Thyroid gland (tissue), 4 donors: ENCODE data around the gene ADAP1. TPM values are rescaled to one million over a fixed set of nuclear protein-coding genes. Genes with fewer than 3 reads are reported as not detected.

Experiments
- DNase-seq, 2 donors: peaks; one replicate each; pipeline ENCODE4 v3.0.0-alpha.2; 2019
- H3K27ac ChIP-seq, 3 donors: fragments of 200-600 bp; sonication (generic); 1 replicate in 2 of 3; 2 replicates in 1 of 3; pipeline ENCODE4 v1.5.1; 2016 to 2019; ENCODE audit warnings: mild to moderate bottlenecking in 1 of 3, moderate library complexity in 1 of 3
- H3K27me3 ChIP-seq: fragments of 200-600 bp; sonication (generic); one replicate; pipeline ENCODE4 v1.5.1; 2019
- H3K36me3 ChIP-seq, 2 donors: fragments of 200-600 bp; sonication (generic); one replicate each; pipeline ENCODE4 v1.5.1; 2016 to 2019
- H3K4me1 ChIP-seq, 2 donors: fragments of 200-600 bp; sonication (generic); one replicate each; pipeline ENCODE4 v1.5.1; 2017 to 2019
- H3K4me3 ChIP-seq, 3 donors: fragments of 200-600 bp; sonication (generic); replicated peaks in 1 of 3; 1 replicate in 2 of 3; 2 replicates in 1 of 3; pipeline ENCODE4 v1.5.1; 2016; ENCODE audit warnings: mild to moderate bottlenecking in 1 of 3
- H3K9me3 ChIP-seq: fragments of 200-600 bp; sonication (generic); one replicate; pipeline ENCODE4 v1.5.1; 2017
- CTCF ChIP-seq, 6 experiments: fragments of 200-600 bp in 3 of 6; fragments of 450-650 bp in 3 of 6; sonication (generic) in 3 of 6; IDR thresholded peaks; one replicate each; pipeline ENCODE4 v1.5.1; 2016 to 2019; ENCODE audit warnings: antibody characterized with exemption in 6 of 6, mild to moderate bottlenecking in 2 of 6, inconsistent platforms in 1 of 6, moderate library complexity in 1 of 6
- POLR2A ChIP-seq, 2 donors: fragments of 450-650 bp; IDR thresholded peaks; one replicate each; pipeline ENCODE4 v1.6.1; 2017; ENCODE audit warnings: antibody characterized with exemption in 2 of 2, mild to moderate bottlenecking in 2 of 2, moderate library complexity in 1 of 2
- WGBS, 2 donors: methylation state at CpG; one replicate each; pipeline ENCODE4 v1.1.5; 2017; 5-methylcytosine and 5-hydroxymethylcytosine counted together
- intact Hi-C: fragments of 100-400 bp; cut with DNase I; formaldehyde crosslinking; loops from one replicate; pipeline ENCODE4 v1.15.1; 2023
- total RNA-seq, 4 donors: library from RNA; depleted of rRNA; stranded (reverse); fragments of >200 nt; gene quantifications; one replicate each; pipeline ENCODE4 v1.2.3, GENCODE V29; 2016

The ADAP1 gene
- total RNA-seq, 4 donors from 2014 or later, result 11.7 to 29.9 (median 23.4) TPM

- H3K27ac ChIP-seq, result no peak overlapping the region
- WGBS, 2 donors, result 93% methylated on average over 15 to 17 of the region's 19 CpGs
- TF ChIP-seq CTCF (IDR thresholded peaks at IDR 0.05), result no peak
These were observed 60.8 kb downstream of the ADAP1 start for GRCh38 chr7:893686-894085.

GRCh38 chr7:892648-893593 lies 61.6 kb downstream of the ADAP1 start:
- no peaks in the 10 kb centered on the region for H3K27me3 ChIP-seq
- no peaks in the 10 kb centered on the region for H3K9me3 ChIP-seq
- intact Hi-C loops, result no loop called here
- no peak for DNase-seq
- no peak overlapping the region for H3K4me3 ChIP-seq
- 90 to 93% methylated on average over 48 of the region's 48 CpGs for WGBS, 2 donors
- H3K4me1 ChIP-seq, result peaks cover 0 to 2% of the 10 kb centered on the region in 2 donors
- no peak overlapping the region for H3K27ac ChIP-seq
- H3K36me3 ChIP-seq, result peaks cover 48 to 63% of the 10 kb centered on the region in 2 donors
- TF ChIP-seq POLR2A (IDR thresholded peaks at IDR 0.05) (no peak), CTCF (IDR thresholded peaks at IDR 0.05) (no peak)

More at GRCh38 chr7:893686-894085, 60.8 kb downstream of the ADAP1 start:
- Histone ChIP-seq H3K9me3 (no peaks in the 10 kb centered on the region), H3K4me3 (no peak overlapping the region), H3K36me3 (peaks cover 40 to 55% of the 10 kb centered on the region in 2 donors), H3K4me1 (peaks cover 0 to 5% of the 10 kb centered on the region in 2 donors), H3K27me3 (no peaks in the 10 kb centered on the region)
- intact Hi-C loops, result no loop called here
- DNase-seq, result no peak

GRCh38 chr7:891805-892204 lies 62.7 kb downstream of the ADAP1 start:
- Histone ChIP-seq H3K36me3 (peaks cover 59 to 73% of the 10 kb centered on the region in 2 donors), H3K27ac (no peak overlapping the region), H3K4me3 (no peak overlapping the region), H3K4me1 (no peaks in the 10 kb centered on the region), H3K9me3 (no peaks in the 10 kb centered on the region), H3K27me3 (no peaks in the 10 kb centered on the region)
- DNase-seq, result no peak
- TF ChIP-seq POLR2A (IDR thresholded peaks at IDR 0.05) (no peak), CTCF (IDR thresholded peaks at IDR 0.05) (no peak)
- 96 to 99% methylated on average over 11 to 20 of the region's 20 CpGs for WGBS, 2 donors
- intact Hi-C loops, result no loop called here

DNA sequence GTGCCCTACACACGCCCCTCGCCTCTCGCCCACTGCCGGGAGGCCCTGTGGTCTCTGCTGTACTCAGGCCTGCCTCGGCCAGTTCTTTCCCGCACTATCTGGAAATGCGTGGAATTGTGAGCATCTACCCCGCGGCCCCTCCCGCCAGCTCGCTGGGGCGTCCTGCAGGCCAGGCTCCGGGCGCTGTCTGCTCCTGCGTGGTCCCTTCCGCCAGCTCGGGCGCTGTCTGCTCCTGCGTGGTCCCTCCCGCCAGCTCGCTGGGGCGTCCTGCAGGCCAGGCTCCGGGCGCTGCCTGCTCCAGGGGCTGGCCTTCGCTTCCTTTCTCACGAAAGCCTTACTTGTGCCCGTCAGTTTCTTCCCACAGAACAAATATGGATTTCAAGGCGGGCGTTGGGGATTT lies 63.2 kb downstream of the ADAP1 start:
- no peak for DNase-seq
- H3K36me3 ChIP-seq, result peaks cover 60 to 72% of the 10 kb centered on the region in 2 donors
- H3K4me1 ChIP-seq, result no peaks in the 10 kb centered on the region
- no peaks in the 10 kb centered on the region for H3K9me3 ChIP-seq
- no peak overlapping the region for H3K27ac ChIP-seq
- intact Hi-C loops, result no loop called here
- TF ChIP-seq CTCF (IDR thresholded peaks at IDR 0.05), result no peak
- TF ChIP-seq POLR2A (IDR thresholded peaks at IDR 0.05), result no peak
- no peaks in the 10 kb centered on the region for H3K27me3 ChIP-seq
- H3K4me3 ChIP-seq, result no peak overlapping the region
- WGBS, 2 donors, result 95% methylated on average over 24 to 29 of the region's 29 CpGs

DNA sequence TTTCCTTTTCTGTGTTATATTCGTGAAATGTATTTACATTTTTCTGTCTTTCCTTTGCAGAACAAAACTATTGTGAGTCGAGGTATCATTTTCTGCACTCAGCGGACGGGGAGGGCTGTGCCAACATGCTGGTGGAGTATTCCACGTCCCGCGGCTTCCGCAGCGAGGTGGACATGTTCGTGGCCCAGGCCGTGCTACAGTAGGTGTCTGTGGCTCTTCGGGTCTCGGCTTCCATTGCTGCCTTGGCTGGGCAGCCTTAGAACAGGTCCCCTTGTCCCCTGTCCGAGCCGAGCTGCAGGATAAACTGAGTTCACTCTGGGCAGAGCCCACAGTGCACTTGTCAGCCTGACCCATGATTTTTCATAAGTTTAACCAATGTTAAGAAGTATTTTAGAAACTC lies 63.6 kb downstream of the ADAP1 start:
- WGBS, 2 donors, result 91 to 97% methylated on average over 15 of the region's 15 CpGs
- TF ChIP-seq POLR2A (IDR thresholded peaks at IDR 0.05), result no peak
- TF ChIP-seq CTCF (IDR thresholded peaks at IDR 0.05), result no peak
- no peak overlapping the region for H3K27ac ChIP-seq
- H3K27me3 ChIP-seq, result no peaks in the 10 kb centered on the region
- no peak overlapping the region for H3K4me3 ChIP-seq
- H3K9me3 ChIP-seq, result no peaks in the 10 kb centered on the region
- peaks cover 60 to 67% of the 10 kb centered on the region in 2 donors for H3K36me3 ChIP-seq
- no peaks in the 10 kb centered on the region for H3K4me1 ChIP-seq
- intact Hi-C loops, result no loop called here
- DNase-seq, result no peak
